AG09309 (cell line): Measurements from ENCODE around the gene SLCO3A1.

ENCODE experiments used
- DNase-seq: peaks from one replicate; pipeline ENCODE4 v3.0.0-alpha.2; 2010; ENCODE audit warnings: low read depth
- H3K4me3 ChIP-seq: 2 replicates; pipeline ENCODE4 v1.5.1; 2011; ENCODE audit warnings: mild to moderate bottlenecking, low read depth, low read length, moderate library complexity; ENCODE audit not compliant: control insufficient read depth
- CTCF ChIP-seq: IDR thresholded peaks from 2 replicates; pipeline ENCODE4 v1.5.1; 2011; ENCODE audit warnings: mild to moderate bottlenecking, low read depth, low read length, inconsistent platforms; ENCODE audit not compliant: insufficient read depth, control insufficient read depth; ENCODE audit errors: missing control alignments

Gene SLCO3A1

DNA sequence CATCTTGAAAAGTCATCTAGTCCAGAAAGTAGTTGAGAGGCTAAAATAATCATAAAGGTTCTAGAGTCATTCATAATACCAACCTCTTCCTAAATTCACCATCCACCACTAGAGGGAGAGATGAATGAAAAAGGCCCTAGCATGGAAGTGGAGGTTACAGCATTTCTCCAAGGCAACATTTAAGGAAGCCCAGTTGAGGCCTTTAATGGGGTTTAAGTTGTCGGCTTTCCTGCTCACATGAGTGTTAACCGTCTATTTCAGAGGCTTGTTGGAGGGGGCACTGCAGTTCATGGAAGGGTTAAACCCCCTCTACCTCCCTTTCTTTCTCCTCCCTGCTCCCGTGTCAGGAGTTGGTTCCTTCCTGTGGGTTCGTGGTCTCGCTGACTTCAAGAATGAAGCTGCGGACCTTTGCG, 3.8 kb upstream of the SLCO3A1 start:
- peak; percentile 76 for TF ChIP-seq CTCF
- DNase-seq, result peak; percentile 13
- no peak overlapping the region for H3K4me3 ChIP-seq

GRCh38 chr15:91852741-91853510, 582 bp upstream of the SLCO3A1 start:
- H3K4me3 ChIP-seq, result peak overlapping the region; percentile 56
- DNase-seq, result peak; percentile 13
- TF ChIP-seq CTCF, result peak; percentile 68

GRCh38 chr15:91853948-91854638, 585 bp downstream of the SLCO3A1 start:
- H3K4me3 ChIP-seq, result peak overlapping the region; percentile 56
- no peak for DNase-seq
- TF ChIP-seq CTCF, result no peak

DNA sequence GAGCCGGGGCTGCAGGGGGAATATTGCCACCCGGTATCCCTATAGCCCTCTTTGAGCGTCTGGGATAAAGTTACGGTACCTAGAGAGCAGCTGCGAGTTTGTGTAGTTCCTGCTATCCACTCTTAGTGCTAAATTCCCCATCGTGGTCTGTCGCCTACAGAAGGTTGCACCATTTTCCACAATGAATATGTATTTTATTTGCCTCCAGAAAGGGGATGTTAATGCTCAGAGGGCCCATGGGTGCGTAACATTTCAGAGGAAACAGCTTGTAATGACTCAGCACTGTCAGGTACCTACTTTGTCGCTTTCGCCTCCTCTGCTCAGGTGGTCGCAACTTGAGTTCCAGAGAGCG, 1.1 kb downstream of the SLCO3A1 start:
- DNase-seq, result no peak
- H3K4me3 ChIP-seq, result peak overlapping the region; percentile 56
- no peak for TF ChIP-seq CTCF

DNA sequence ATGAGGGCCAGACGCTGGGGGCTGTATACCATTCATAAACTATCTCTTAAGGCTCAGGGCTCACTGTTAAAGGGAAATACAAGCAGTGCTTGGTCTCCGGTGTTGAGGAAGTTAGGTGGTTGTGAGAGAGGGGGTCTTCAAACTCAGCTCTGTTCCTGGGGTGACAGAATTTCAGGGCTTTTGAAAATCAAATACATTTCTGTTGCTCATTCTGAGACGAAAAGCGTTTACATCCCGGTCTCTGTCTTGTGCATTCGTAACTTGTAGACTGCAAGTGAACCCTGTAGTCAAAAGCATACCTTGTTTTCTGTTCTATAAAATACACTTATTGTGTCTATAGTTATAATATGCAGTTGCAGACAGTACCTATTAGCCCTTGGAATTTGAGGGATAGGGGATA, 1.7 kb downstream of the SLCO3A1 start:
- H3K4me3 ChIP-seq, result no peak overlapping the region
- TF ChIP-seq CTCF, result no peak
- DNase-seq, result no peak

GRCh38 chr15:91855684-91856489, 2.4 kb downstream of the SLCO3A1 start:
- TF ChIP-seq CTCF, result peak; percentile 7
- DNase-seq, result no peak
- H3K4me3 ChIP-seq, result no peak overlapping the region
